LNCaP clone FGC (cell line): ENCODE measurements around the gene INTS12.
"Not testable (repeated sequence)": the region's sequence is repeated elsewhere in the genome, so short reads cannot be mapped to it uniquely, and the experiment has no call there.

Experiments used
- DNase-seq: peaks from one replicate; pipeline ENCODE4 v3.0.0-alpha.2; 2011; ENCODE audit warnings: low read depth
- H3K4me3 ChIP-seq: 2 replicates; pipeline ENCODE4 v1.5.1; 2011; ENCODE audit warnings: mild to moderate bottlenecking, low read depth, low read length, control low read depth
- TF ChIP-seq, protein P1 (sequence below): IDR thresholded peaks from 2 replicates; pipeline ENCODE4 v1.5.1; 2012; ENCODE audit warnings: mild to moderate bottlenecking; ENCODE audit not compliant: control insufficient read depth, insufficient read depth; ENCODE audit errors: extremely low read depth

The INTS12 gene, protein sequence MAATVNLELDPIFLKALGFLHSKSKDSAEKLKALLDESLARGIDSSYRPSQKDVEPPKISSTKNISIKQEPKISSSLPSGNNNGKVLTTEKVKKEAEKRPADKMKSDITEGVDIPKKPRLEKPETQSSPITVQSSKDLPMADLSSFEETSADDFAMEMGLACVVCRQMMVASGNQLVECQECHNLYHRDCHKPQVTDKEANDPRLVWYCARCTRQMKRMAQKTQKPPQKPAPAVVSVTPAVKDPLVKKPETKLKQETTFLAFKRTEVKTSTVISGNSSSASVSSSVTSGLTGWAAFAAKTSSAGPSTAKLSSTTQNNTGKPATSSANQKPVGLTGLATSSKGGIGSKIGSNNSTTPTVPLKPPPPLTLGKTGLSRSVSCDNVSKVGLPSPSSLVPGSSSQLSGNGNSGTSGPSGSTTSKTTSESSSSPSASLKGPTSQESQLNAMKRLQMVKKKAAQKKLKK

DNA sequence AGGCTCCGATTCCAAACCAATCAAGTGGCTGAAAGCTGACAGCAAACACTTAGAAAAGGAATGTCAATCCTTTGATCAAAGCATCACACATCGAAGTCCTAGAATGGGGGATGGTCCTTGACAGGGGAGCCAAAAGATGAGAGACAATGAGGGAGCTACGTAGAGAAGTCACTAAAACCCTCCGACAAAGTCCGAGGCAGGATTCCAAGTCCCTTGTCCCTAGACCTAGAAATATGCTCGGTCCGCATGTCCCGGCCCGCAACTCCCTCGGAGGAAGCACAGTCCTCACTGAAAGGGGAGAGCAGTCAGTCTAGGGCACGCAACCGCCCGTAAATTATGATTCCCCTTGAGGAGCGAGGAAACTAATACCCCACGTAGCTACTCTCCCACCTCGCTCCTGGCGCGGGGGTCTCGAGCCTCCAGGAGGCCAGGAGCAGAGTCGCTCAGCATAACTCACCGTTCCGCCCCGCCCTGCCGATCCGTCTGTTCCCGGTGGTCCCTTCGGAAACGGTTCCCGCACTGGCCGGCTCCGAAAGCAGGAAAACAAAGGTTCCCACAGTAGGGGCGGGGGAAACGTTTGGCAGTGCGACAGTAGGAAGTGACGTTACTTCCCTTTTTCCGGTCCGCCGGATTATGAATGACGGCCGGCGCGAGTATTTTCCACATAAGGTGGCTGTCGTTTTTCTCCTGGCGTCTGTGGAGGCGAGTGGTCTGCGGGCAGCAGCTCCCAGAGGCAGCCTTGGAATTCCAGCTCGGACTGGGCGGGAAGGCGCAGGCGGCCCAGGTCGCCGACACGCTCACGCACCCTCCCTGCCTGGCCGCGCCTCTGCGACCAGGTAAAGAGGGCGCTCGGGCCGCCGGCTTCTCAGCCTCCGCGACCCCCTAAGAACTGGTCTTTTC, at the start of gene INTS12, which contains the start of gene GSTCD:
Gene INTS12, minus strand, starts transcription at position 509 of the 900 bp plus-strand sequence. CDS start 8,684 bp downstream, outside the sequence.
Gene GSTCD, plus strand, starts transcription at position 604 of the 900 bp plus-strand sequence. CDS start 8,830 bp downstream, outside the sequence.
- H3K4me3 ChIP-seq, result peak within 1 kb of the TSS; percentile 83
- TF ChIP-seq, protein P1, sequence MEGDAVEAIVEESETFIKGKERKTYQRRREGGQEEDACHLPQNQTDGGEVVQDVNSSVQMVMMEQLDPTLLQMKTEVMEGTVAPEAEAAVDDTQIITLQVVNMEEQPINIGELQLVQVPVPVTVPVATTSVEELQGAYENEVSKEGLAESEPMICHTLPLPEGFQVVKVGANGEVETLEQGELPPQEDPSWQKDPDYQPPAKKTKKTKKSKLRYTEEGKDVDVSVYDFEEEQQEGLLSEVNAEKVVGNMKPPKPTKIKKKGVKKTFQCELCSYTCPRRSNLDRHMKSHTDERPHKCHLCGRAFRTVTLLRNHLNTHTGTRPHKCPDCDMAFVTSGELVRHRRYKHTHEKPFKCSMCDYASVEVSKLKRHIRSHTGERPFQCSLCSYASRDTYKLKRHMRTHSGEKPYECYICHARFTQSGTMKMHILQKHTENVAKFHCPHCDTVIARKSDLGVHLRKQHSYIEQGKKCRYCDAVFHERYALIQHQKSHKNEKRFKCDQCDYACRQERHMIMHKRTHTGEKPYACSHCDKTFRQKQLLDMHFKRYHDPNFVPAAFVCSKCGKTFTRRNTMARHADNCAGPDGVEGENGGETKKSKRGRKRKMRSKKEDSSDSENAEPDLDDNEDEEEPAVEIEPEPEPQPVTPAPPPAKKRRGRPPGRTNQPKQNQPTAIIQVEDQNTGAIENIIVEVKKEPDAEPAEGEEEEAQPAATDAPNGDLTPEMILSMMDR, result no peak
- peak; percentile 88 for DNase-seq

DNA sequence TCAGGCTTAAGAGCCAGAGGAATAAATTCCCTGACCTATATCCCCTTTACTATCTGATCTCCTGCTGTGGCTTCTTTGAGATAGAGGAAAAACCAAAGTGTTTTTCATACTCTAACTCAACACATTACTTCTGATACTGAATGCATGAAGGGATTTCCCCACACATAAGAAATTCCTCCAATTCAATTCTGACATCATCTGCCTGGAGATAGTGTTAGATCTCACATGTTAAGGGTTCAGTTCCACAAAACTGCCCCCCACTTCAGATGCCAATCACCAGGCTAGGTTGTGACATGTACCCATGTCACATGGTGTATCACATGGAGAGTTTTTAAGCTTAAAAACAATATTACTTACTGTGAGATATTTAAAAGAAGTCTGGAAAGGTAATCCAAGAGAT, 46.9 kb upstream of the INTS12 start:
- DNase-seq, result no peak
- TF ChIP-seq, protein P1, result no peak
- no peak overlapping the region for H3K4me3 ChIP-seq

DNA sequence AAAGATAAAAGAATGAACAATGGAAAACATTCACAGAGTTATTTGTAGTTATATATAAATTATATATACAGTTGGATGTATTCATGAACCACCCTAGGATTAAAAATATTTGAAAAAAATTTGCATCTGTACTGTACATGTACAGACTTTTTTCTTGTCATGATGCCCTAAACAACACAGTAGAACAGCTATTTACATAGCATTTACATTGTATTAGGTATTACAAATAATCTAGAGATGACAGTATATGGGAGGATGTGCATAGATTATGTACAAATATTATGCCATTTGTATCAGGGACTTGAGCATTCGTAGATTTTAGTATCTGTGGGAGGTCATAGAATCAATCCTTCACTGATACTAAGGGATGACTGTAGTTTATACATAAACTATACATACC, 44.9 kb upstream of the INTS12 start:
- no peak overlapping the region for H3K4me3 ChIP-seq
- DNase-seq, result no peak
- TF ChIP-seq, protein P1, result no peak

DNA sequence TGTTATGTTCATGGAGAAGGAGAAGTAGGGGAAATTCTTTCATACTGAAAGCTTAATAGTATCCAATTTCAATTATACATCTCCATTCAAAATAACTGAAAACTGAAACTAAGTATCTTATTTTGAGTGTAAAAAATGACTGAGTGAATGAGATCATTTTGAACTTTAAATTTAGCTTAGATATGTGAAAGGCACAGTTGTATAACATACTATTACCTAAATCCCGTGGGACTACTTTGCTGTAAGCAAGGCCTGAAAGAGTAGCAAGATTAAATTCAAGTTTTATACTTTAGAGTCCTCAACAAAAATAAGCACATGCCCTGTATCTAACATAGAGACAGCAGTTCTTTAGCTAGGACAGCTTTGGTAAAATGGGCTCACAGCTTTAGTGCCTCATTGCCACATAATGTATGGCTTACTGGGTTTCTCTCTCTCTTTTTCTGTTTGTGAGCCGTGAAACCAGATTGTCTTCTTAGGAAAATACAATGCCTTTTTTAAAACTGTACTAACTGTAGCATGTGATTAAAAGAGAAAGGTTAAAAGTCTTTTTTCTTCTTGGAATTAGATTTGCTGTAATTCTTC, 43.3 kb upstream of the INTS12 start:
- no peak for DNase-seq
- H3K4me3 ChIP-seq, result no peak overlapping the region
- TF ChIP-seq, protein P1, result no peak

DNA sequence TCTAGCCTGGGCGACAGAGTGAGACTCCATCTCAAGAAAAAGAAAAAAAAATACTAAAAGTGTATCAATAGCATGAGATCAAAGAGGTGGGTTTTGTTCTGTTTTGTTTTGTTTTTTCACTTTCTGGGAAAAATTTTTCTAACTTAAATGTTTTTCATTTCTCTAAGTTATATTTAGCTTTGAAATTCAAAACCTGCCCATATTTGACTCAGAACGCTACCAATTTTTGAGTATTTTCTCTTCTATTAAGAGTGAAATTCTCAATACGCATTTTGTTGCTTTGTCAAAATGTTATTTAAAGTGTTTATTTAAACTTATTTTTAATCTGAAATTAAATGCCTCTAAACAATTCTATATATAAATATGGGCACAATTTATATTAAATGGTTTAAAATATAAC, 39.7 kb upstream of the INTS12 start:
- TF ChIP-seq, protein P1, result no peak
- DNase-seq, result no peak
- H3K4me3 ChIP-seq, result no peak overlapping the region

DNA sequence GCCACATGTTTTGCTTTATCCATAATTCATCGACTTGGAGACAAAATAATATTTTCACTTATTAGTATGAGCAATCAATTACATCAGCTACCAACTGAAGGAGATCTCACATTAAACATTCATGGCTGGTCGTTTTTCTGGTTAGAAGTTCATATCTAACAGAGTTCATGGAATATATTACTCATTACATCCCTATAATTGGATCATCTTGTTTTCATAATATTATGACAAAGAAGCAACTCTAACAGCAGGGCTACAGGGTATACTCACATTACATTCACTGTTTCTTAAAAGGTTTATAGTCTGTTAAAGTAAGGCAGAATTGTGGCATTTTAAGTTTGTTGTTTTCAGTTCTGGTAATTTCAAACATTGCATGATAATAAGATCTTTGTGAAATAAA, 33.1 kb upstream of the INTS12 start:
- TF ChIP-seq, protein P1, result no peak
- no peak for DNase-seq
- H3K4me3 ChIP-seq, result no peak overlapping the region

DNA sequence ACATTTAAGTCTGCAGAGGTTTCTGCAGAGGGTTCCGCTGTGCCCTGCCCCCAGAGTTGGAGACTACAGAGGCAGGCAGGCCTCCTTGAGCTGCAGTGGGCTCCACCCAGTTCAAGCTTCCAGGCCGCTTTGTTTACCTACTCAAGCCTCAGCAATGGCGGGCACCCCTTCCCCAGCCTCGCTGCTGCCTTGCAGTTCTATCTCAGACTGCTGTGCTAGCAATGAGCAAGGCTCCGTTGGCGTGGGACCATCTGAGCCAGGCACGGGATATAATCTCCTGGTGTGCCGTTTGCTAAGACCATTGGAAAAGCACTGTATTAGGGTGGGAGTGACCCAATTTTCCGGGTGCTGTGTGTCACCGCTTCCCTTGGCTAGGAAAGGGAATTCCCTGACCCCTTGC, 26.7 kb upstream of the INTS12 start:
- not testable (repeated sequence) for H3K4me3 ChIP-seq, DNase-seq

DNA sequence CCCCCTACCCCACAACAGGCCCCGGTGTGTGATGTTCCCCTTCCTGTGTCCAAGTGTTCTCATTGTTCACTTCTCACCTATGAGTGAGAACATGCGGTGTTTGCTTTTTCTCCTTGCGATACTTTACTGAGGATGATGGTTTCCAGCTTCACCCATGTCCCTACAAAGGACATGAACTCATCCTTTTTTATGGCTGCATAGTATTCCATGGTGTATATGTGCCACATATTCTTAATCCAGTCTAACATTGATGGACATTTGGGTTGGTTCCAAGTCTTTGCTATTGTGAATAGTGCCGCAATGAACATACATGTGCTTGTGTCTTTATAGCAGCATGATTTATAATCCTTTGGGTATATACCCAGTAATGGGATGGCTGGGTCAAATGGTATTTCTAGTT, 21.4 kb upstream of the INTS12 start:
- H3K4me3 ChIP-seq, DNase-seq: not testable (repeated sequence)
